ENCODE data around the gene MOB3B.

MOB3B gene

DNA sequence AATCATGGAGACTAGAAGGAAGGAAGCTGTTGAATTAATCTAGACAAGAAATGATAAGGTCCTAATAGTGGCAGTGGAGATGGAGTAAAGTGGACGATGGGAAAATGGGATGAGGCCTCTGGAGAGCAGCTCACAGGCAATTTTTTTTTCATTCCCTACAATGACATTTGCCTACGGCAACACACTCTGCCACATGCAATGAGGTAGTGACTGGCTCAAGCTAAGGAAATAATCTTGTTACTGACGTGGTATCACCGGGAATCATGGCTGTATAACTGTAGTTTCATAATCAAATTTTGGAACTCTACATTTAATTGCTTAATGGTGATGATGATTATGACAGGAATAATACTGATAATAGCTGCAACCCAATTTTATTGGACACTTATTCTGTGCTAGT is 12.1 kb upstream of the MOB3B start:
- no peak for DNase-seq (ENCODE audit: low read depth)

DNA sequence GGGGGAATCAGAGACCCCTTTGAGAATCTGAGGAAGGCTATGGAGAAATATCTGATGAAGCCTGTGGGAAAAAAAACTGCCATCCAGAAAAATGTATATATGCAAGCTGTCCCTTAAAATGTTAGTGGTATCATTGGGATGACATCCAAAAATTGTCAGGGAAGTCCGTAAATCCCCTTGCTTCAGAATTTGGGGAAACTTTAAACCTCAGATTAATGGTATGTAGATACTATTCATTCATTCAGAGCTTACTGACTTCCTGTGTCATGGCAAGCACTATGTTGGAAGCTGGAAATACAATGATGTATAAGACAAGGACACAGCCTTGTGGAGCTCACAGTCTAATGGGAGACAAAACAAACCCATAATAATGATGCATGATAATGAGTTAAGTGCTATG is 10.9 kb upstream of the MOB3B start:
- DNase-seq (ENCODE audit: low read depth): peak; percentile 35

DNA sequence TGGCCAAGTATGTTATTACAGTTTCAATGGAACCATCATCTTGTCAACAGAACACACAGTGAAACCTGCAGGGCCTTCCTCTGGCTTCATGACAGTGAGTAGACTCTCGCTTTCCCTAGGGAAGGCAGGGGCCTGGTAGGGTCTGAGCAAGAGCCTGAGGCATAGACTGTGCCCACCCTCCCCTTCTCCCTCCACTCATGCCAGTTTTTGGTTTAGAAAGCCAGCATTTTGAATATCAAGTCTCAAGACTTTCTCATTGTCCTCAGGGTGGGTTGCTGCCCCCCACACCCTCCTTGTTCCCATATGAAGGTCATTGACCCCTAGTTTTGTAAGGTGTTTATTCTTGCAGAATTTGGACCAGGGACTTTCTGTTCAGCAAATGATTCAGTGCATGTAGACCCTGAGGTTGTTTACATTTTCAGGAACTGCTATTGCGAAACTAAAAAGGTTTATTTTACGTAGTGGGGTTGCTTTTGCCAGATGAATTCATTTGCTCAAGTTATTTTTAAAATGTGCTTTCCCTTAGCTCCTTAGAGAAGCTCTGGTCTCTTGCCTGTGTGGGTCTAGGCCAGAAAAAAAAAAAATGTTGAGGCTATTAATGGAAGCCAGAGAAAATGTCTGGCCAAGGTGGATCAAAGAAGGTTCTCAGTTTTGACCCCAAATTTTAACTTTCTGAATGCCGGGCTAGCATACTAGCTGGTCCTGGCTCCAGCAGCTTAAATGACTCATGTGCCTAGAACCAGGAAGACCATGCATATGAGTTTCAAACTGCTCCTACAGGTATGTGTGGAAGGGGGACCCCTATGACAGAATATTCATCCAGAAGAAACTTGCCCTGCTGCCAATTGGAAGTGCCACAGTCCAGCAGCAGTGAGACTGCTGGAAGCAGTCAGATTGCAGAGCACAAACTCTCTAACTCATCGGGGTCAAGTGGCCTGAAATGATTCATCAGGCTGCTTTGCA is 10.1 kb upstream of the MOB3B start:
- peak; percentile 58 for DNase-seq (ENCODE audit: low read depth)

DNA sequence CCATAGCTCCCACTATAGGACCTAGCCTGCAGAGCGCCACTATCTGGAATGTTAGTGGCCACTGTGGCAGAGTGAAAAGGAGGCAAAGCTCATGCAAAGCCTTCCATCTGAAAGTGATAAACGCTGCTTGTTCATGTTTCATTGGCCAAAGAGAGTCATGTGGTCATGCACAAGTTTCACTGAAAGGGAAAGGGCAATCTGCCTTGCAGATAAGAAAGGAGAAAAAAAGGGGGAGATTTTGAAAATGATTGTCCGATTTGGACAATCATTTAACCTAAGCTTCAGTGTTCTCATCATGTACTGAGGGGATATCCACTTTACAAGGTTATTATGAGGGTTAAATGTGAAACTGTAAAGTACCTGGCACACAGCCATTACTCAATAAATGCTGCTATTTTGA is 9.0 kb upstream of the MOB3B start:
- DNase-seq (ENCODE audit: low read depth): no peak

DNA sequence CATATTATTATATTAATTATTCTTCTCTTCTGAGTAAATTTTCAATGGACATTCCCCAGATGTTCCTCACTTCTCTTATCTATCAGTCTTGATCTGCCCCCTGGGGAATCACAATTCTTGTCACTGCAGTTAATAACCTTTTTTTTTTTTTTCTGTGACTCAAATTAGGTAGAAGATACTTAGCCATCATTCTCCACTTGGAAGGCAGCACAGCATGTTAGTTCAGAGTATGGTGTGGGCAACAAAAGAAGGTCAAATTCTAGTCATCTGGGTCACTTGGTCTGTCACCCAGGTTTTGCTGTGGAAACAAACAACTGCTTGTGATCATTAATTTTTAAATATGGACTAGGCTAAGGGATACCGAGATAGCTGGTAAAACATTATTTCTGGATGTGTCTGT is 8.1 kb upstream of the MOB3B start:
- DNase-seq (ENCODE audit: low read depth): no peak

DNA sequence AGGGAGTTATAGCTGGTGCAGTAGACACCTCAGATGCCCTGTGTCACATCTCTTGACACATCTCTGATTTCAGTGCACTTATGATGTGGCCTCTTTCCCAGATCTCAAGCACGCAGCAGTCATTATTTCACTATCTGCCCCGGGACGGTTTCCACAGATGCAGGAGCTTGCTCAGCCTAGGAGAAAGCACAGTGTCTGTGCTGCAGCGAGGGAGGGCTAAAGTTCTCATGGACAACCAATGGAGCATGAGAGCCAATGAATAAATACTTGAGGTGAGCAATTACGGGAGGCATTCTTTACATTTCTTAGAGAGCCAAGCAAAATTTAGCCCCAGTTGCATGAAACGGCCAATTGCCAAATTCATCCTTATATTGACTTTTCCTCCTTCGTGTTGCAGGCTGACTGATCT is 7.4 kb upstream of the MOB3B start:
- no peak for DNase-seq (ENCODE audit: low read depth)

DNA sequence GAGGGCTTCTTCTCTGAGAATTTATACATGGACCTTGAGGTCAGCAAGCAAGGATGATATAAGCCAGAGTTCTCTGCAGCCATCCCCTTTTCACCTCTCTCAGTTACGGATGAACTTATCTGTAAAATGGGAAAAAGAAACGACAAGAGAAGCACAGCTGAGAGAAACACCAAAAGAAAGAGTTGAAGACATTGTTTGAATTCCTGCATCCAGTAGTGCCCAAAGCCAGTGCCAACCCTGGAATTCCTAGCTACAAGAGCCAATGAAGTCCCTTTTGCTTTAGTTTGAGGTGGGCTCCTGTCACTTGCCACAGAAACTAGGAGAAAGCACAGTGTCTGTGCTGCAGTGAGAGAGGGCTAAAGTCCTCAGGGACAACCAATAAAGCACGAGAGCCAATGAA is 6.6 kb upstream of the MOB3B start:
- no peak for DNase-seq (ENCODE audit: low read depth)

DNA sequence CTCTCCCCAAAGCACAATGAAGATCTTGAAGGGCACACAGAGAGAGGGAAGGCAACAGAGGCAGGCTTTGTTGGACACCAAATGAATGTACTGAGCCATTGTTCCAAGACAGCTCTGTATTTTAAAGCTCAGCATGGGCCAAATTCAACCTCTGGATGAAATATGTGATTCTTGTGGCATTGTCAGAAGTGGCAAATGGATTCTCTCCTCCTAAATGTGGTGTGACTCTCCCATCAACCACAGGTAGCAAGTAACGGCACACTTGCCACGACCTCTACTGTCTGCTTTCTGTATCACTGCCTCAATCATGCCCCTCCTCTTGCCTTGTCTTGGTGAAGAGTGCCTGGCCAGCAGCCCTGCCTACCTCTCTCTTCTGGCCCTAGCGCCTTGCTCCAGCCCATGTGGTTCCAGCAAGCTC is 6.1 kb upstream of the MOB3B start:
- DNase-seq (ENCODE audit: low read depth): no peak

DNA sequence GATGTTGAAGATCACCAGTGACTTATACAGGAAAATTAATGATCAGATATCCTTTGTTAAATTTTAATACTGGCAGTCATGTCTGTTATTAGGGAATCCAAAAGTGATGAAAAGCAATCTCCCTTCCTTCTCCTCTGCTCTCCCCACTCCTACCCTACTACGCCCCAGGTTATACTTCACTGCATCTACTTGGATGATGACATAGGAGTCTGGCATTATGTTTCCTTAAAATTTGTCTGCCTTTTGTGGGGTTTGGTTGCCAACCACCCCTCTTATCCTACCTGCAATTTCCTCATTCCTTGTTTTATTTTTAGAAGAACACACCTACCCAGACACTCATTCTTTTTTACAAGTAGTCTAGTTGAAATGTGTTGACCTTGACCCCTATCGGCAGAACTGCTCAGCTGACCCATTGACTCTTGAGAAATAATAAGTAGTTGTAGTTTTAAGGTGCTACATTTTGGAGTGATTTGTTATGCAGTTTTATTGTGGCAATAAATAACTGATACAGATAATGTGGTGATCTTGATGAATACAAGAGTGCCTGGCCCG is 5.1 kb upstream of the MOB3B start:
- no peak for DNase-seq (ENCODE audit: low read depth)

DNA sequence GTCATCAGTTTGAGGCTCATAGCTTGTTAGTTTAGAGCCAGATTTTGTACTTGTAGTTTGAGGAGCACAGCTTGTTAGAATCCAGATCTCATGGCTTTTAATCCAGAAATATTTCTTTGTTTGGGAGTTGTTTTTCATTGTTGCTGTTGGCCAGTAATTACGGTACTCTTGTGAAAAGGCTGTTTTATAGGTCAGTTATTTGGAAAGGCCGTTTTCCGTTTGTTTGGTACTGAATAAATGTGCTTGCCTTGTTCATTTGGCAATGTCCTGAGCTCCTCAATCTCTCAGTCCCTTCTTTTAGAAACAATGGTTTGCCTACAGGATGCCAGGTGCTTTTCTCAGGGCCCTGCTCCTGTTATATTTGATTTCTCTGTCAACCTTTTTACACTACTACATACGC is 4.5 kb upstream of the MOB3B start:
- DNase-seq (ENCODE audit: low read depth): no peak

DNA sequence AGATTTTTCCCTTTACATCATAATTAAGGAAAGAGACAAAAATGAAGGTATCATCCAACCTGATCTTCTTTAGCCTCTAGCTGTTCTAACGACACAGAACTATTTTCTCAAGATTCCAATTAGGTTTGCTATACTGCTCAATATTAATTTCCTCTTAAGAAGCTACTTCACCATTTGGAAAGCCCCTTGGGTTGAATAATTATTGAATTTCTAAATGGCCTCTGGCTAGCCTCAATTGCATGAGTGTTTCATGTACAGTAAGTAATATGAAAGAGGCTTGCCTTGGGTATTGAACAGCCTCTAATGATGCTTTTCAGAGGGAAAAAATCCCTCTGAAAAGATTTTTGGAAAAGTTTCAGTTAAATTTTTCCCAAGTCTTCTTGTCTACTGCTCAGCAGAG is 3.7 kb upstream of the MOB3B start:
- DNase-seq (ENCODE audit: low read depth): no peak

DNA sequence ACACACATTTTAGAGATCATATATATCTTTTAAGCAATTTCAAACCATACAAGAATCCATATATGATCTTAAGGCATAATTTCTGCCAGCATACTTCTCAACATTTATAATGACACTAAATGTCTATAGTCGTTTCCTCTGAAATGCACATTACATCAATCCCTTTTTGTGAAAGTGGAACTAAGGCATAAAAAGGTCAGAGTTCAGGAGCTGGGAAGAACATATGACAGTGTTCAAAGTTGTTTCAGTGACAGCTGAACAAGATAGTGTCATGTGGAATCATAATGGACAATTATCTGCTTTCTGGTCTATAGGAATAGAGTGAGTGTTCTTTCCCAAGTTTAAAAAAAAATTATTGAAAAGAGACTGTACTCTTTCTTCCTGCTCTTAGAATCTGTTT is 2.4 kb upstream of the MOB3B start:
- DNase-seq (ENCODE audit: low read depth): no peak

DNA sequence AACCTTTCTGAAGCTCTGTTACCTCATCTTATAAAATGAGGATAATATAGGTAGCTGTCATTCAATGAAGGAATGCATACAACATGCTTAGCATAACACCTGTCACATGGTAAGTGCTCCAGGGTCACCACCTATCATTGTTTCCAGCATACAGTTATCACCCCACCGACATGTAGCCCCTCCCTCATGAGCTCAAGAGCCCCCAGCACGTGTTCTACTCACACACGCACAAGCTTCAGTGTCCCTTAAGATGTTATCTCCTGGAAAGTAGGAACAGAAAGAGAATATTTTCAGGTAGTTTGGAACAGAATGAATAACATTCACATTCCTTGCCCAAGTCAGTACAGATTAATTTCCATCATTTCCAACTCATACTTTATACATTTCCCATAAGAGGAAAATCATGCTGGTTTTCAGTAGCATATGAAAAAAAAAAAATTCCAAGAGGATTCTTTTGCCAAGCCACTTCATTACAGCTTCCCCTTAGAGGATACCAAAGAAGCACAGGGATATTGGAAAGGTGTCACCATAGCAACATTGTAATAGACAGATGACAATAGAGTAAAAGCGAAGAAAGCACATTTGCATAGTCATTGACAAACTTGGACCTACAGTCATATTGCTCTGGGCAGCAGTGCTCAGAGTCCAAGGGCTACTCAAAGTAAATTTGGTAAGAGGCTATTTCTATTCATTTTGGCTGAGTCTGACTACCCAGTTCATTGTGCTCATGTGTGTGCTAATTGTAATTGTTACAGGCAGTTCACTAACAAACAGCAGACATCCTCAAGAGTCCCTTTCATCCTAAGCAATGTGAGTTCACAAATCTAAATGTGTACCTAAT is 1.5 kb upstream of the MOB3B start:
- DNase-seq (ENCODE audit: low read depth): no peak

DNA sequence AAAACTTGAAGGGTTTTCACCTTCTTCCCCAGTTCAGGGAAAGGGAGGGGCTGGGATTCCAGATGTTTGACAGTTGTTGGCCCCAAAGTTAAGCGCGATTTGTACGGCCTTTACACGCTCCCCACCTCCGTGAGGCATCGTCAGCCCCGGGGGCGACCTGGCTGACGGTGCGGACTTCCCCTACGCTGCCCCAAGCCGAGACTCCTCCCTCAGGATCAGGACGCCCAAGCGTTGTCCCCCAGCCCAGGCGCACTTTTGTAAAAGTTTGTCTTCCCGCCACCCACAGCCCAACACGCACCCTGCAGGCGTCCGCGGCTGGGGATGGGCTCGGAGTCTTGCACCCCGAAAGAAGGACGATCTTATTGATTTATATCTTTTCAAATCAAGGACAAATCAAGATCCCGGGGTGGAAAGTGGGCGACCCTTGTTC is 713 bp downstream of the MOB3B start:
- DNase-seq (ENCODE audit: low read depth): peak; percentile 5

DNA sequence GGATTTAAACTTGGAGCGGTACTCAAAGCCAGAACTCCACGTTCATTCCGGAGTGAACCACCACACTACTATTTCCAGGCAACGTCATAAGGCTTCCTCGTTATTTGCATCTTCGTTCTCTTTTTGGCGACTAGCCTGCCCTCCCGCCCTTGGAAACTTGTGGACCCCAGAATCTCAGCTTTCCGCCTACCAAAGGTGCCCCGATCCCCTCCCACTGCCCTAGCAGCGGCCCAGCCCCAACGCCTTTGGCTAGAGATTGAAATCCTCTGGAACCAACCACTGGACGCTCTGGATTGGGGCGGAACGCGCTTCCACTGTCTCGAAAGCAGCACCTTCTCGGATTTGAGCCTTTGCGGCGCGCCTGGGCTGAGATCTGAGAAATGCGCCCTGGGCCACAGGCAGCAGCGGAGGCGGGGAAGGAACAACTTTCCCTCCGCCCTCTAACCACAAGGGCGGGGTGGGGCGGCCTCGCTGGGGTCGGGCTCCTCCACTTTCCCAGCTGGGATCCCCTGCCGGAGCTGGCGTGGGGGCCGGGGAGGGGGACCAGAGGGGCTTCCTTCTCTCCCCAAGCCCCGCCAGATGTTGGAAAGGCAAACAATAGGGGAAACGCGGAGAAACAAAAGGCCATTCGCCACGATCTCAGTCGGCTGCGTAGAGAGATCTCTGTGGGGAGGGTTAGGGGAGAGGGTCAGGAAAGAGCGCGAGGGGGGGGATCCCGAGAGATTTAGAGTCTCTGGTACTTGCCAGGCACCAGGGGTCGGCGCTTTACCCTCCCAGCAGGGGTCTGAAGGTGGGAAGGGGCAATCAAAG is 1.3 kb downstream of the MOB3B start:
- peak; percentile 29 for DNase-seq (ENCODE audit: low read depth)

DNA sequence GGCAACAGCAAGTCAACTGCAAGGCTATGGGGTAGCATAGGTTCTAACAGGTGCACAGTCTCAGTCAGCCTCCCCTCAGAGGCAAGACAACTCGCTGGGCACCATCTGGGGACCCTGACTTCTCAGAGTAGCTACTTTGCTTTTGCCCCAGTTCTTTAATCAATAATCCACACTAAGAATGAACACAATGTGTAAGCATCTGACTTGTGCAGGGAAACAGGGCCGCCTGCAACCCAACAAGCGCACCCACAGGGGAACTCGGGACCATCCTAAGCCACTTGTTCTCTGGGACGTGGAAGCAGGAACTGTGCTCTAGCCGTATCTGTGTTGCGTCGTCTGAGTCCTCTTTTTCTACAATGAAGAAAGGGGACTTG is 1.9 kb downstream of the MOB3B start:
- no peak for DNase-seq (ENCODE audit: low read depth)

DNA sequence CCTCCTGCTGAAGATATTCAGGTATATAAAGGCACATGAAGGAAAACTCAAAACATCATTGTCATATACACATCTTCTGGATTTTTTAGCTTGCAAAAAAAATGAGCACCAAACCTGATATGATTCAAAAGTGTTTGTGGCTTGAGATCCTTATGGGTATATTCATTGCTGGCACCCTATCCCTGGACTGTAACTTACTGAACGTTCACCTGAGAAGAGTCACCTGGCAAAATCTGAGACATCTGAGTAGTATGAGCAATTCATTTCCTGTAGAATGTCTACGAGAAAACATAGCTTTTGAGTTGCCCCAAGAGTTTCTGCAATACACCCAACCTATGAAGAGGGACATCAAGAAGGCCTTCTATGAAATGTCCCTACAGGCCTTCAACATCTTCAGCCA is 5.4 kb downstream of the MOB3B start, which contains the start of gene IFNK:
TSS of gene IFNK (plus strand) at position 55 of the 400 bp plus-strand sequence. CDS start at position 102, 47 bp downstream.
- DNase-seq (ENCODE audit: low read depth): no peak

DNA sequence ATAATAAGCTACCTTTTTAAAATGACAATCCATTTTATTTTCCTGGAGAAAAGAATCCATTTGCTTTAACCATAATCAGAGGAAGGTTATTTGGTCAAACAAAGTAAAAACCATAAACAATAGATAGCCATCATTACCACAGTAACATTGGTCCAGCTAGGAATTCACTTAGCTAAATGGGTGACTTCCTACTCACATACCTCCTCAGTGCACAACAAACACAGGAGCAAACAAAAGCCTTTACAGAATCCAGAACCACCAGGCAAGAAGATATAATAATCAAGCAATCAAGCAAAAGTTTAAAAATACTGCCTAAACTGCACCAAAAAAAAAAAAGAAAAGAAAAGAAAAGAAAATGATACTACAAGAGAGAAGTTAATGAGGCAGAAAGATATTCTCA is 6.5 kb downstream of the MOB3B start:
- DNase-seq (ENCODE audit: low read depth): no peak

DNA sequence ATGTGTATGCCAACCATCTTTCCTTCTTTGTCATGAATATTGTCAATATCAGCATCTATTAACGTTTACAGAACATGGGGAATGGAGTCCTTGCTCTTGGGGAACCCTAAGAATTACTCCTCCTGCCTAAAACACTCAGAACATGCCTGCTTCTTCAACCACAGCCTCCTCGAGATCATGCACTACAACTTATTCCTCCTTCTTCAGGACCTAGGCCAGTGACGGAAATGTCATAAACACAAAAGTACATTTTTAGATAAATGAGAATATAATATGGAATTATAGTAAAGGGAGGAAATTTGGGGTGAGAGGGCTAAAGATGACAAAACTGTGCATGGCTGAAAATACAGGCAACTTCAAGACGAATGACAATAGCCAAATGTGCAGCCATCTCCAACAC is 8.6 kb downstream of the MOB3B start:
- no peak for DNase-seq (ENCODE audit: low read depth)

DNA sequence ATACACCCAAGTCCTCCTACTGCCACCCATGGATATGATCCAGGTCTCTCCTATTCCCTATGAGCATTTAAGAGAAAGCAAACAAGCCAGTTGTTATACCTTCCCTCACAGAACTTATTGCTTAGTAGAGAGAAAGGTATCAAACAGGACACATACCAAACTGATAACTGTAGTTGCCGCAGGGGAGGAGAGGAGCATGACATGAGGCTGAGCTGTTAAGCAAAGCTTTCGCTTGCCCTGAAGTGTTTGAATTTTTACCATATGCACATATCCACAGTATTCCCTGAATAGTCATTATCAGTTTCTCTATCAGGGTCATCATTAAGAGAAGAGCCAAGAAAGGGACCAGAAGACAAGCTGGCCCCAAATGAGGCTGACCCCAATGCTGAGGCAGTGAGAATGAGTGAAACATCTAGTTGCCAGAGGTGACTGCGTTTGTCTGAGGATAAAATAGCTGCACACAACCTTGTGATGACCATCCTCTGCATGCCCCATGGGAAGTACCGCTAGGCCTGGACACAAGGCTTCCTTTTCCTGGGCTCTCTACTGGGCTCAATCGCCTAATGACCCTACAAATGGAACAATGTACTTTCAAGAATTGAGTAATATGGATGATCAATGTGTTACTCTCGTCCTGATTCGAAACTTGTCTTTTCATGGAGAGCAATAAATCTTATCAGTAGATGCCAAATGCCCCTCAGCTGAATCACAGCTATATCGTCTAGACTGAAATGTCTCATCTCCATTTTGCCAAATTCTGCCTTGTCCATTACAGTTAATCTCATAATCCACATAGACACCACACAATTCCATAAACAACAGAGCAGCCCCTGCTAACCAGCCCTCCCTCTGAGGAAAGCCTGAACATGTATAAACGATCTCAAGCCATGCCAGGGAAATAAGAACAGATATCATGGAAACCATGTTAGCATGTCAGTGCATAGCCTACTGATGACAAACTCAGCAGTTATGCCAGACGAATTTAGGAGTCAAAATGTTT is 9.8 kb downstream of the MOB3B start:
- peak; percentile 22 for DNase-seq (ENCODE audit: low read depth)

DNA sequence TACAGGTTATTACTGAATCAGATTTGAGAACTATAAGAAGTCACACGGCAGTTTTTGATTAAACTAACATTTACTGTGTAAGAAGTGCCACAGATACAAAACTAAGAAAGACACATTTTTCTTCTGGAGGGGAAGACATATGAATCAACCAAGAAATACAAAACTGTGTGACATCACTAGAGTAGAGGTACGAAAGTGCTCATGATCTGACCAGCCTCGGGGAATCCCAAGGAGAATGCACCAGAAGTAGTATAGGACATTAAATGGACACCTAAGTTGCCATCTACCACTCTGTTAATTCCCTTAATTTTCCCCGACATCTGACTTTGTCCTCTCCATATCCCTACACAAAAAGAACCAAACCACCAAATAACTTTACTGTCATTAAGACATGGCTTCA is 10.8 kb downstream of the MOB3B start:
- no peak for DNase-seq (ENCODE audit: low read depth)
